Measurements from ENCODE around the gene OR2T34. TPM values are rescaled to one million over a fixed set of nuclear protein-coding genes. Genes with fewer than 3 reads are reported as not detected.
"Not testable (repeated sequence)": the region's sequence is repeated elsewhere in the genome, so short reads cannot be mapped to it uniquely, and the experiment has no call there.

The OR2T34 gene
- total RNA-seq, 1 donor from 2014 or later: not detected

DNA sequence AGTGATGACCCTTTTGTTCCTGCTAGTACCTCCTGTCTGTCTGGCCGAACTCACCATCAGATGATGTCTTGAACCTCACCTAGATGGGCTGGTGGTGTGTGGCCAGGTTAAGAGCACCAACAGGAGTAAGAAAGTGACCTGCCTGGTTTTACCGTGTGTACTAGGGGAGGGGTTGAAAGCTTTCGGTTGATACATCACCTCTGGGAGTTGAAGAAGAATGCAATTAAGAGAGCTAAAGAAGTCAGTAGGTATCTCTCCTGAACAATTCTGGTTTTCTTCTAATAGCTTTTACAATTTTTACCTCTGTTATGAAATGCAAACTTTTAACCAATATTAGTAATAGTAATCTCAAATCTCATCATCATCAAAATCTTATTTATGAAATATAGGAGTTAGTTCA lies 11.9 kb downstream of the OR2T34 start, which contains the start of gene OR2T29:
OR2T29 (minus strand) TSS at position 101 of the 400 bp plus-strand sequence. CDS start 3,281 bp downstream, outside the sequence.
- DNase-seq: not testable (repeated sequence)

DNA sequence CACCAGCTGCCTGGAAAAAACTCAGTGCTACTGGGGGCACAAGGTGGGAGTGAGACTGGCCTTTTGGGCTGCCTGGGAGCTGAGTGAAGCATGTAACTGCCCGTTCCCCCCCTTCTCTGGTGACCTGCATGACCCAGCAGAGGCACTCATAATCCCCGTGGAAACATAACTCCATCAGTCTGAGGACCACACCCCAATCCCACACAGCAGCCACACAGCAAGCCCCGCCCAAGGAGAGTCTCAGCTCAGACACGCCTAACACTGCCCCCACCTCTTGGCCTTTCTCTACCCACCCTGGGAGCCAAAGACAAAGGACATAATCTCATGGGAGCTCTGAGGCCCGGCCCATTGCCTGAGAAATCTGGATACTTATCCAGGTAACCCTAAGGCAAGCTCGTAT lies 23.5 kb downstream of the OR2T34 start:
- not testable (repeated sequence) for DNase-seq

DNA sequence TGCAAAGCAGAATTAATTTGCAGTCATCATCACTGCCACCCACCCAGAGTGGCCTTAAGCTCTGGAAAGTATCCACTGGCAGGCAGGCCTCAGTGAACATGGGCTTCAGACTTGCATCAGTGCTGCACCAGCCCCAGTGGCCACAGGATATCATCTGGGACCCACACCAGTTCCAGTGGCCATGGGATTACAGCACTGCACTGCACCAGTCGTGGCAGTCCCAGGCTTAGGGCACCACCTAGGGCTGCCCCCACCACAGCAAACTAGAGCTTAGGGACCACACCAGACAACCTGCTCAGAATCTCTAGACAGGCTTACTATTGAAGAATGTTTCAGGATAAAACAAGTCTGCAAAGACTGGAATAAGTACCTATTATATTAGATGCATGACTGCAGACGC lies 27.2 kb downstream of the OR2T34 start:
- DNase-seq: not testable (repeated sequence)

DNA sequence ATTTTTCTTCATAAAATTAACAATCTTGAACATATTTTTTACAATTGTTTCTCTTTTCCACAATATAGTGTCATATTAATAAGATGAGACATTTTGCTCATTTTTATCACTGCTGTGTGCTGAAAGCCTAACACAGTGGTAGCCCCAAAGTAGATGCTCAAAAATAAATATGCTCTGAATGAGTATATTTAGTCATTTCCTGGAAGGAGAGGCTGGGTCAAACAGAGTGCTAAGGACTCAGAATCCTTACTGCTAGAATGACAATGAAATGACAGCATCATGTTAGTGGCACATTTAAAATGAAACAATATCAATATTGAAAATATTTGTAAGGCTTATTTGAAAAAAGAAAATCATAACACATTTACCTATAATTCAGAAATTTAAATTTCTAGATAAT lies 37.1 kb downstream of the OR2T34 start:
- DNase-seq: not testable (repeated sequence)

Small RNA genes lying within 50 kb of the gene (small RNA-seq; reads per million reads assigned to genes)
- gene RF00019 (ENCODE audit: low replicate concordance): not detected

Other genes starting within 250 kb of the OR2T34 start
- not detected for gene OR14C36, start 226.0 kb downstream of the OR2T34 start, total RNA-seq
- not detected for gene OR2T4, start 213.1 kb downstream of the OR2T34 start, total RNA-seq
- gene OR2T6, start 199.0 kb downstream of the OR2T34 start, total RNA-seq: not detected
- gene OR2T1, start 171.7 kb downstream of the OR2T34 start, total RNA-seq: not detected
- not detected for gene OR2T2, start 129.1 kb downstream of the OR2T34 start, total RNA-seq
- gene OR2T3, start 101.4 kb downstream of the OR2T34 start, total RNA-seq: not detected
- not detected for gene OR2T5, start 86.2 kb downstream of the OR2T34 start, total RNA-seq
- gene OR2G6, start 66.7 kb downstream of the OR2T34 start, total RNA-seq: not detected
- not detected for gene OR2T29, start 12.0 kb downstream of the OR2T34 start, total RNA-seq
- not detected for gene OR2T10, start 22.9 kb upstream of the OR2T34 start, total RNA-seq
- not detected for gene OR2T11, start 60.3 kb upstream of the OR2T34 start, total RNA-seq
- gene OR2T35, start 70.5 kb upstream of the OR2T34 start, total RNA-seq: not detected
- not detected for gene OR2T27, start 80.8 kb upstream of the OR2T34 start, total RNA-seq
- not detected for gene OR14I1, start 128.0 kb upstream of the OR2T34 start, total RNA-seq
- not detected for gene LYPD8, start 181.0 kb upstream of the OR2T34 start, total RNA-seq